ENCODE results near the gene FZD8. TPM values are rescaled to one million over a fixed set of nuclear protein-coding genes. Genes with fewer than 3 reads are reported as not detected.

FZD8 gene
- total and polyA plus RNA-seq, 2 donors (not counting 1 experiment from before 2014, with no cell fraction given): 0.76 to 1.7 TPM

DNA sequence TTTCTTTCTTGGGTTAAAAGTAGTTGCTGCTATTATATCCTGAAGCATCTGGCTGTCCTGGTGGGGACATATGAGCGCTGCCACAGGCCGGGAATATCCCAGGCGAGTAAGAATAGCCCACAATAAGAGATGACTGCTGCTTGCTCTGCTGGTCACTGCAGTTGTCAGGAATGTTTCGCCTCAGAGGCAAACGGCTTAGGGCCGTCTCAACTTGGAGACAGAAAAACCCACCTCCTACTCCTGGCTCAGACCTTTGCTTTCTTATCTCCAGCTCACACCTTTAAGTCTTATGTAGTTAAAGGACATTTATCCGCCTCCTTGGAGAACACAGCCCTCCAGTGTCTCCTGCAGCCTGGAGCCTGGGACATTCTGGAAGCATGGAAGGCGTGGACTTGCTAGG lies 36.9 kb downstream of the FZD8 start, which contains the start of gene GJD4:
GJD4 (plus strand) TSS at position 151 of the 400 bp plus-strand sequence; CDS start at position 378, 227 bp downstream.
- Histone ChIP-seq H3K36me3 (replicated peaks in 1 of 2; ENCODE audit: control extremely low read depth in 1 of 2, control insufficient read depth in 1 of 2, extremely low read depth in 1 of 2, insufficient read depth in 2 of 2, low read length in 1 of 2) (no peaks in the 10 kb centered on the region), H3K4me2 (replicated peaks; ENCODE audit: low read depth, low read length, poor library complexity, severe bottlenecking) (no peak within 1 kb of the TSS), H4K20me1 (ENCODE audit: control insufficient read depth, insufficient read depth, low read length, poor library complexity, severe bottlenecking) (no peaks in the 10 kb centered on the region), H3K79me2 (ENCODE audit: control insufficient read depth, insufficient read depth, low read length) (no peaks in the 10 kb centered on the region), H3K27ac (ENCODE audit: low read length in 2 of 2) (no peak within 1 kb of the TSS), H3K4me1 (ENCODE audit: control insufficient read depth in 2 of 2, insufficient read depth in 2 of 2, low read length in 2 of 2) (peaks cover 3 to 7% of the 10 kb centered on the region in 2 donors), H2AFZ (ENCODE audit: insufficient read depth, low read depth, low read length, poor library complexity, severe bottlenecking) (no peak within 1 kb of the TSS), H3K9me3 (ENCODE audit: control extremely low read depth in 1 of 3, control insufficient read depth in 2 of 3, insufficient read depth in 1 of 3, low read length in 2 of 3) (peaks cover 0 to 31% (median 5%) of the 10 kb centered on the region in 3 donors), H3K9ac (ENCODE audit: low read length) (no peak within 1 kb of the TSS), H3K4me3 (ENCODE audit: control extremely low read depth in 1 of 5, extremely low read depth in 1 of 5, insufficient read depth in 1 of 5, low read depth in 2 of 5, low read length in 4 of 5) (no peak within 1 kb of the TSS), H3K27me3 (replicated peaks in 1 of 4; ENCODE audit: control extremely low read depth in 1 of 4, control insufficient read depth in 3 of 4, insufficient read depth in 4 of 4, low read length in 3 of 4) (peaks cover 0 to 47% (median 20%) of the 10 kb centered on the region in 4 experiments)
- DNase-seq (no peak), ATAC-seq (ENCODE audit: low read depth) (no peak)
- H3K27me3 Mint-ChIP-seq: peaks cover 57% of the 10 kb centered on the region
- TF ChIP-seq, protein P1, sequence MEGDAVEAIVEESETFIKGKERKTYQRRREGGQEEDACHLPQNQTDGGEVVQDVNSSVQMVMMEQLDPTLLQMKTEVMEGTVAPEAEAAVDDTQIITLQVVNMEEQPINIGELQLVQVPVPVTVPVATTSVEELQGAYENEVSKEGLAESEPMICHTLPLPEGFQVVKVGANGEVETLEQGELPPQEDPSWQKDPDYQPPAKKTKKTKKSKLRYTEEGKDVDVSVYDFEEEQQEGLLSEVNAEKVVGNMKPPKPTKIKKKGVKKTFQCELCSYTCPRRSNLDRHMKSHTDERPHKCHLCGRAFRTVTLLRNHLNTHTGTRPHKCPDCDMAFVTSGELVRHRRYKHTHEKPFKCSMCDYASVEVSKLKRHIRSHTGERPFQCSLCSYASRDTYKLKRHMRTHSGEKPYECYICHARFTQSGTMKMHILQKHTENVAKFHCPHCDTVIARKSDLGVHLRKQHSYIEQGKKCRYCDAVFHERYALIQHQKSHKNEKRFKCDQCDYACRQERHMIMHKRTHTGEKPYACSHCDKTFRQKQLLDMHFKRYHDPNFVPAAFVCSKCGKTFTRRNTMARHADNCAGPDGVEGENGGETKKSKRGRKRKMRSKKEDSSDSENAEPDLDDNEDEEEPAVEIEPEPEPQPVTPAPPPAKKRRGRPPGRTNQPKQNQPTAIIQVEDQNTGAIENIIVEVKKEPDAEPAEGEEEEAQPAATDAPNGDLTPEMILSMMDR (IDR thresholded peaks at IDR 0.05): no peak
- no peak for TF ChIP-seq EZH2 (IDR thresholded peaks at IDR 0.05; ENCODE audit: borderline replicate concordance, insufficient read depth, low read depth, low read length, poor library complexity, severe bottlenecking)
- CTCF ChIA-PET: no interaction called here
- WGBS (ENCODE audit: insufficient coverage): 72% methylated on average over 4 of the region's 8 CpGs
- H3K27ac Mint-ChIP-seq: no peak within 1 kb of the TSS
- intact Hi-C loops (cut with micrococcal nuclease): no loop called here
- H3K4me3 Mint-ChIP-seq: no peak within 1 kb of the TSS
- H3K9me3 Mint-ChIP-seq (ENCODE audit: insufficient read depth): peaks cover 3% of the 10 kb centered on the region
- POLR2A ChIA-PET: no interaction called here
- H3K4me1 Mint-ChIP-seq: peaks cover 12% of the 10 kb centered on the region

DNA sequence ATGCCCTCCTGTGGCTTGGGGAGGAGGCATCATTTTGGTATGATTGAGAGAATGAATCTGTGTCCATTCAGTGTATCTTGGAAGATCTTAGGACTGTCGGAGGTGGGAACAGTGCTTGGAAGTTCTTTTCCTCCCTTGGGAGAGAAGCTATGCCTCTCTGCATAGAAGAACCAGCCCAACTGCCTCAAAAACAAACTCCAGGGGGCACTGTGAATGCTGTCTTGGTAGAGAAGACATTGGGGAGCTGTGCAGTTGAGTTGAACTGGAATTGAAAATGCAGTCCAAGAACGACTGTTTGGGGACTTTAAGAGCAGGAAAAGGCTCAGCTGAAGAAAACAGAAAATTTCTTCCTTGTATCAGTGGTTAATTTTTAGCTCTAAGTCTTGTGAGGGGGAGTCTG lies 41.9 kb downstream of the FZD8 start:
- CTCF ChIA-PET: no interaction called here
- Histone ChIP-seq H3K27ac (ENCODE audit: low read length in 2 of 2) (no peak overlapping the region), H4K20me1 (ENCODE audit: control insufficient read depth, insufficient read depth, low read length, poor library complexity, severe bottlenecking) (no peaks in the 10 kb centered on the region), H3K4me2 (replicated peaks; ENCODE audit: low read depth, low read length, poor library complexity, severe bottlenecking) (no peak overlapping the region), H3K4me1 (ENCODE audit: control insufficient read depth in 2 of 2, insufficient read depth in 2 of 2, low read length in 2 of 2) (no peaks in the 10 kb centered on the region), H3K27me3 (replicated peaks in 1 of 4; ENCODE audit: control extremely low read depth in 1 of 4, control insufficient read depth in 3 of 4, insufficient read depth in 4 of 4, low read length in 3 of 4) (peaks cover 0 to 14% (median 7%) of the 10 kb centered on the region in 4 experiments), H3K36me3 (replicated peaks in 1 of 2; ENCODE audit: control extremely low read depth in 1 of 2, control insufficient read depth in 1 of 2, extremely low read depth in 1 of 2, insufficient read depth in 2 of 2, low read length in 1 of 2) (no peaks in the 10 kb centered on the region), H3K9ac (ENCODE audit: low read length) (no peak overlapping the region), H3K4me3 (ENCODE audit: control extremely low read depth in 1 of 5, extremely low read depth in 1 of 5, insufficient read depth in 1 of 5, low read depth in 2 of 5, low read length in 4 of 5) (no peak overlapping the region), H3K9me3 (ENCODE audit: control extremely low read depth in 1 of 3, control insufficient read depth in 2 of 3, insufficient read depth in 1 of 3, low read length in 2 of 3) (peaks cover 0 to 25% (median 5%) of the 10 kb centered on the region in 3 donors), H2AFZ (ENCODE audit: insufficient read depth, low read depth, low read length, poor library complexity, severe bottlenecking) (no peak overlapping the region), H3K79me2 (ENCODE audit: control insufficient read depth, insufficient read depth, low read length) (no peaks in the 10 kb centered on the region)
- Mint-ChIP-seq H3K4me3 (no peak overlapping the region), H3K27ac (no peak overlapping the region), H3K27me3 (peaks cover 33% of the 10 kb centered on the region), H3K4me1 (peaks cover 4% of the 10 kb centered on the region), H3K9me3 (ENCODE audit: insufficient read depth) (peaks cover 3% of the 10 kb centered on the region)
- DNase-seq: no peak
- WGBS (ENCODE audit: insufficient coverage): 65% methylated on average over 2 of the region's 2 CpGs
- TF ChIP-seq, protein P1 (IDR thresholded peaks at IDR 0.05): no peak
- intact Hi-C loops (cut with micrococcal nuclease): no loop called here
- POLR2A ChIA-PET: no interaction called here
- no peak for ATAC-seq (ENCODE audit: low read depth)

All from B cell (primary cell).